ENCODE results near the gene AQP3.

DNA sequence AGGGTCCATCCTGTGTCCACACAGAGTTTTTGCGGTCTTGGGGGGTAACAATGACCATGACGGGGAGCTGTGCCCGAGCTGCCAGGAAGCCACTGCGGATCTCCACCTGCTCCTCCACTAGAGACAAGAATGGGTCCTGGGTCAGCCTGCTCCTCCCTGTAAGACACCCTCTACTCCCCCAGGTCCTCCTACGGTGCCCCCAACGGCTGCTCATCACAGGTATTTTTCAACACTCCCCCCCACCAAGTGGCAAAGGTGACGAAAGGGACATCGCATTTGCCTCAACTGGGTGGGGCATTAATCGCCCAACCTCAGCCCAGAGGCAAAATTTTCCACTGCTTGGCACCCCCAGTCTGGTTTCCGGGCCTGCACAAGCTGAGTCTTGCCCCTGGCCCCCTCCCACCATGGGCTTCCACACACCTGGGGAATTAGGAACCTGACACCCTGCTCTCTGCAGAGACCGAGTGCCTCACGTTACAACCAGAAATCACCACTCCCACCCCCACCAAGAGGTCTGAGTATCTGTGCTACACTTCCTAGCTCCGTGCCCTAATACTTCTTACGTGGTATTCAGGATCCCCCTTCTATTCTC lies 16.7 kb upstream of the AQP3 start:
- TF ChIP-seq, protein P1, sequence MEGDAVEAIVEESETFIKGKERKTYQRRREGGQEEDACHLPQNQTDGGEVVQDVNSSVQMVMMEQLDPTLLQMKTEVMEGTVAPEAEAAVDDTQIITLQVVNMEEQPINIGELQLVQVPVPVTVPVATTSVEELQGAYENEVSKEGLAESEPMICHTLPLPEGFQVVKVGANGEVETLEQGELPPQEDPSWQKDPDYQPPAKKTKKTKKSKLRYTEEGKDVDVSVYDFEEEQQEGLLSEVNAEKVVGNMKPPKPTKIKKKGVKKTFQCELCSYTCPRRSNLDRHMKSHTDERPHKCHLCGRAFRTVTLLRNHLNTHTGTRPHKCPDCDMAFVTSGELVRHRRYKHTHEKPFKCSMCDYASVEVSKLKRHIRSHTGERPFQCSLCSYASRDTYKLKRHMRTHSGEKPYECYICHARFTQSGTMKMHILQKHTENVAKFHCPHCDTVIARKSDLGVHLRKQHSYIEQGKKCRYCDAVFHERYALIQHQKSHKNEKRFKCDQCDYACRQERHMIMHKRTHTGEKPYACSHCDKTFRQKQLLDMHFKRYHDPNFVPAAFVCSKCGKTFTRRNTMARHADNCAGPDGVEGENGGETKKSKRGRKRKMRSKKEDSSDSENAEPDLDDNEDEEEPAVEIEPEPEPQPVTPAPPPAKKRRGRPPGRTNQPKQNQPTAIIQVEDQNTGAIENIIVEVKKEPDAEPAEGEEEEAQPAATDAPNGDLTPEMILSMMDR (IDR thresholded peaks at IDR 0.05), result no peak
- TF ChIP-seq POLR2AphosphoS5 (IDR thresholded peaks at IDR 0.05), result no peak
